Activated B cell treated with CpG ODN at 0.5 μM for 24 hours (primary cell): ENCODE measurements around the gene FOXK1. TPM values are rescaled to one million over a fixed set of nuclear protein-coding genes. Genes with fewer than 3 reads are reported as not detected.
"Not testable (repeated sequence)": the region's sequence is repeated elsewhere in the genome, so short reads cannot be mapped to it uniquely, and the experiment has no call there.

Experiments
- ATAC-seq: fragments of 200-7000 bp; cut with Tn5 transposase; one replicate; pipeline ENCODE4 v1.10.0; 2021; ENCODE audit warnings: low read depth, mild to moderate bottlenecking, moderate library complexity
- CTCF ChIA-PET: fragments of 350-600 bp; sonication (Branson Sonifier 250); formaldehyde crosslinking; loops from one replicate; lab custom pipeline; 2021; ENCODE audit warnings: antibody characterized with exemption; lab: Charles Lee
- POLR2A ChIA-PET: fragments of 350-600 bp; sonication (Branson Sonifier 250); formaldehyde crosslinking; loops from one replicate; lab custom pipeline; 2021; ENCODE audit warnings: antibody characterized with exemption; lab: Charles Lee
- DNase-seq: peaks from one replicate; pipeline ENCODE4 v3.0.0; 2022
- H3K27ac Mint-ChIP-seq: one replicate; pipeline ENCODE4 v1.8.0; 2020; ENCODE audit warnings: mixed read lengths
- H3K27me3 Mint-ChIP-seq: one replicate; pipeline ENCODE4 v1.8.0; 2021; ENCODE audit warnings: mixed read lengths
- H3K36me3 Mint-ChIP-seq: one replicate; pipeline ENCODE4 v1.8.0; 2021; ENCODE audit warnings: low read depth, mixed read lengths
- H3K4me1 Mint-ChIP-seq: one replicate; pipeline ENCODE4 v1.8.0; 2021; ENCODE audit warnings: mixed read lengths
- H3K4me3 Mint-ChIP-seq: one replicate; pipeline ENCODE4 v1.8.0; 2020; ENCODE audit warnings: mild to moderate bottlenecking, mixed read lengths
- H3K9me3 Mint-ChIP-seq: one replicate; pipeline ENCODE4 v1.8.0; 2020; ENCODE audit warnings: mixed read lengths
- intact Hi-C: fragments of 100-400 bp; cut with micrococcal nuclease; formaldehyde crosslinking; loops from one replicate; pipeline ENCODE4 v1.15.1; 2024
- total RNA-seq: library from RNA; stranded (reverse); gene quantifications from 2 replicates; pipeline ENCODE4 v1.2.3, GENCODE V29; 2022
- TF ChIP-seq, protein P1 (sequence below): fragments of 200-600 bp; IDR thresholded peaks from one replicate; pipeline ENCODE4 v1.8.0; 2022; ENCODE audit warnings: antibody characterized with exemption, mild to moderate bottlenecking

FOXK1 gene
- total RNA-seq, 1 donor from 2014 or later = 42.7 TPM

DNA sequence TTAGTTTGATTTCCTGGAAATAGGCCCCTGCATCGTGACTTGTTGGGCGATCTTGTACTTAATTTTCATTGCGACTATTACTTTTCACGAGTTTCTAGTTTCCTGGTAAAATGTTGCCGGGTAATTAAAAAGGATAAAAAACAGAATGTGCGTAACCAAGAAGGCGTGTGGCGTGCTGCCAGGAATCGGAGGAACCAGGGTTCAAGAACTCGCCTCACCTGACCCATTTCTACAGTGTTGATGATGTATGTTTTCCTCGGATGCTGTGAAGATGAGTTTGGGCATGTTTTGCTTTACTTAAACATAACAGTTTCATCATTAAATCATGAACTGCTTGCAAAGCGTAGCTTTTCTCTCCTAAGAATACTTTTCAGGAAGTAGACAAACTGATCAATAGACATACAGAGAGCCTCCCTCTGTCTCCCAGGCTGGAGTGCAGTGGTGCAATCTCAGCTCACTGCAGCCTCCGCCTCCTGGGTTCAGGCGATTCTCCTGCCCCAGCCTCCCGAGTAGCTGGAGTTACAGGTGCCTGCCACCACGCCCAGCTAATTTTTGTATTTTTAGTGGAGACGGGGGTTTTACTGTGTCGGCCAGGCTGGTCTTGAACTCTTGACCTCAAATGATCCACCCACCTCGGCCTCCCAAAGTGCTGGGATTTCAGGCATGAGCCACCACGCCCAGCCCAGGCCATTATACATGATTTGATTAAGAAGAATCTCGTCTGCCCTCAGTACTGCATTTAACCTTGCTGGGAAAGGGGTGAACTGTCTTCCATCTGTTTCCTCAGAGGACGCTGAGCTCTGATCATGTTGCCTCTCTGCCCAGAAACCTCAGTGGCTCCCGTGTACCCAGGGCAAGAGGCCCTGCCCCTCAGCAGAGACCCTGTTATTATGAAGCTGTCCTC, 9.1 kb downstream of the FOXK1 start:
- no peak overlapping the region for H3K4me3 Mint-ChIP-seq
- H3K27me3 Mint-ChIP-seq = no peaks in the 10 kb centered on the region
- H3K4me1 Mint-ChIP-seq = peaks cover 77% of the 10 kb centered on the region
- H3K27ac Mint-ChIP-seq = no peak overlapping the region
- H3K36me3 Mint-ChIP-seq = peaks cover 19% of the 10 kb centered on the region
- POLR2A ChIA-PET = interaction anchor here (0.7 to 2.3 kb wide), 4 partner anchors 8 to 84 kb away, joined by 3 to 13 read pairs (median 4); partner anchors contain the start of genes AP5Z1 and FOXK1
- TF ChIP-seq, protein P1, sequence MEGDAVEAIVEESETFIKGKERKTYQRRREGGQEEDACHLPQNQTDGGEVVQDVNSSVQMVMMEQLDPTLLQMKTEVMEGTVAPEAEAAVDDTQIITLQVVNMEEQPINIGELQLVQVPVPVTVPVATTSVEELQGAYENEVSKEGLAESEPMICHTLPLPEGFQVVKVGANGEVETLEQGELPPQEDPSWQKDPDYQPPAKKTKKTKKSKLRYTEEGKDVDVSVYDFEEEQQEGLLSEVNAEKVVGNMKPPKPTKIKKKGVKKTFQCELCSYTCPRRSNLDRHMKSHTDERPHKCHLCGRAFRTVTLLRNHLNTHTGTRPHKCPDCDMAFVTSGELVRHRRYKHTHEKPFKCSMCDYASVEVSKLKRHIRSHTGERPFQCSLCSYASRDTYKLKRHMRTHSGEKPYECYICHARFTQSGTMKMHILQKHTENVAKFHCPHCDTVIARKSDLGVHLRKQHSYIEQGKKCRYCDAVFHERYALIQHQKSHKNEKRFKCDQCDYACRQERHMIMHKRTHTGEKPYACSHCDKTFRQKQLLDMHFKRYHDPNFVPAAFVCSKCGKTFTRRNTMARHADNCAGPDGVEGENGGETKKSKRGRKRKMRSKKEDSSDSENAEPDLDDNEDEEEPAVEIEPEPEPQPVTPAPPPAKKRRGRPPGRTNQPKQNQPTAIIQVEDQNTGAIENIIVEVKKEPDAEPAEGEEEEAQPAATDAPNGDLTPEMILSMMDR = no peak
- CTCF ChIA-PET = interaction anchor here (1.2 kb wide), 1 partner anchor 66 kb away, joined by 3 read pairs; no protein-coding TSS in a partner anchor
- intact Hi-C loops = no loop called here
- H3K9me3 Mint-ChIP-seq = no peaks in the 10 kb centered on the region
- ATAC-seq (no peak), DNase-seq (no peak)

DNA sequence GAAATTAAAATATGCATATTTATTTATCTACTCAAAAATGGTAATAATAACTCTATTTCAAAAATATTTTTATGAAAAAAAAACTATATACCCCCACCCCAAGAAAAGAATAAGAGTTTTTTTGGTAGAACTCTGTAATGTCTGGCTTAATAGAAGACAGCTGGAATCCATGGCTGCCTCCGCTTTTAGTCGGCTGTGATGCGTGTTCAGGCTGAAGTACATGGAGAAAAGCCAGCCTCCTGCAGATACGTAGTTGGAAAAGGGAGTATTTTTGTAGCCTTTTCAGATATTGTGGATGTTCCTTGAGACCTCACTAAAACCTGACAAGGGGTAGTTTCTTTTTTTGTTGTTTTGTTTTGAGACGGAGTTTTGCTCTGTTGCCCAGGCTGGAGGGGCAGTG, 10.0 kb downstream of the FOXK1 start:
- POLR2A ChIA-PET = interaction anchor here (0.9 to 1.0 kb wide), 2 partner anchors 9 to 21 kb away, joined by 4 to 5 read pairs; no protein-coding TSS in a partner anchor
- TF ChIP-seq, protein P1 = no peak
- CTCF ChIA-PET = interaction anchor here (0.7 to 1.9 kb wide), 3 partner anchors 33 to 1102 kb away, joined by 3 to 6 read pairs (median 3); no protein-coding TSS in a partner anchor

DNA sequence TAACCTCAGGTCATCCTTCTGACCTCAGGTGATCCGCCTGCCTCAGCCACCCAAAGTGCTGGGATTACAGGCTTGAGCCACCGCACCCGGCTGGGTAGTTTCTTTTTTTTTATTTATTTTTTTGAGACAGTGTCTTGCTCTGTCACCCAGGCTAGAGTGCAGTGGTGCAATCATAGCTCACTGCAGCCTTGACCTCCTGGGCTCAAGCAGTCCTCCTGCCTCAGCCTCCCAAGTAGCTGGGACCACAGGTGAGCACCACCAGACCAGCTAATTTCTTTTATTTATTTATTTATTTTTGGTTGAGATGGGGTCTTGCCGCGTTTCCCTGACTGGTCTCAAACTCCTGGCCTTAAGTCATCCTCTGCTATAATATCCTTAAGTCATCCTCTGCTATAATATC, 10.5 kb downstream of the FOXK1 start:
- H3K27me3 Mint-ChIP-seq, H3K4me3 Mint-ChIP-seq, ATAC-seq, DNase-seq, H3K27ac Mint-ChIP-seq, H3K9me3 Mint-ChIP-seq, intact Hi-C loops: not testable (repeated sequence)
- peaks cover 70% of the 10 kb centered on the region for H3K4me1 Mint-ChIP-seq
- peaks cover 20% of the 10 kb centered on the region for H3K36me3 Mint-ChIP-seq
- ChIA-PET POLR2A (interaction anchor here (1.0 kb wide), 1 partner anchor 20 kb away, joined by 5 read pairs; no protein-coding TSS in a partner anchor), CTCF (interaction anchor here (0.7 to 1.9 kb wide), 3 partner anchors 32 to 1103 kb away, joined by 3 to 6 read pairs (median 3); no protein-coding TSS in a partner anchor)

More for the DNA sequence above, 10.0 kb downstream of the FOXK1 start:
- intact Hi-C loops = no loop called here
- Mint-ChIP-seq H3K9me3 (no peaks in the 10 kb centered on the region), H3K27ac (no peak overlapping the region), H3K4me3 (no peak overlapping the region), H3K36me3 (peaks cover 20% of the 10 kb centered on the region), H3K27me3 (no peaks in the 10 kb centered on the region), H3K4me1 (peaks cover 73% of the 10 kb centered on the region)
- no peak for ATAC-seq
- DNase-seq = no peak

DNA sequence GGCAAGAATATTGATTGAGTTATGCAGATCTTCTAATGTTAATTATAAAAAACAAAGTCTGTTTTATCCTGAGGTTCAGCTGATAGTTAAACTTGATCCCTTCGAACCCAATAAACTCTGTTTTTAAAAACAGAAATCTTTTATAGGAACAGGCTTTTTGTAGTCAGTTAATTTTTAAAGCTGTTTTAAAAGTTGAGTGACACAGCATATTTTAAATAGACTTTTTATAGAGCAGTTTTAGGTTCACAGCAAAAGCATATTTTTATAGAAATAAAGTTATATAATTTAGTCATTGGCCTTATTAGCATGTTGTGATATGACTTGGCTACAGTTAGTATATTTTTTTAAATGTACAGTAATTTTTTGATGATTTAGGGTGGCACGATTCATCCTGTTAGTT, 11.1 kb downstream of the FOXK1 start:
- no peak for DNase-seq
- TF ChIP-seq, protein P1 = no peak
- POLR2A ChIA-PET = interaction anchor here (1.0 kb wide), 1 partner anchor 20 kb away, joined by 5 read pairs; no protein-coding TSS in a partner anchor
- no peaks in the 10 kb centered on the region for H3K9me3 Mint-ChIP-seq
- intact Hi-C loops = no loop called here
- H3K4me1 Mint-ChIP-seq = peaks cover 68% of the 10 kb centered on the region
- no peak for ATAC-seq
- H3K27ac Mint-ChIP-seq = peak overlapping the region; percentile 68
- CTCF ChIA-PET = interaction anchor here (1.9 kb wide), 1 partner anchor 32 kb away, joined by 6 read pairs; no protein-coding TSS in a partner anchor
- H3K27me3 Mint-ChIP-seq = no peaks in the 10 kb centered on the region
- peaks cover 23% of the 10 kb centered on the region for H3K36me3 Mint-ChIP-seq
- no peak overlapping the region for H3K4me3 Mint-ChIP-seq

DNA sequence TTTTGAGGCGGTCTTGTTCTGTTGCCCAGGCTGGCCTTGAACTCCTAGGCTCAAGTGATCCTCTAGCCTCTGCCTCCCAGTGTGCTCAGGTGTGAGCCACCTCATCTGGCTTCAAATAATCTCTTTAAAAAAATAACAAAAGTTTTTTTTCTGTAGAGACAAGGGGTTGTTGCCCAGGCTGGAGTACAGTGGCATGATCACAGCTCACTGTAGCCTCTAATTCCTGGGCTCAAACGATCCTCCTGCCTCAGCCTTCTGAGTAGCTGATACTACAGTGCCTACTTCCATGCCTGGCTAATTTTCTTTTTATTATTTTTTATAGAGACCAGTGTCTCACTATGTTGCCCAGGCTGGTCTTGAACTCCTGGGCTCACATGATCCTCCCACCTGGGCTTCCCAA, 11.7 kb downstream of the FOXK1 start:
- Mint-ChIP-seq H3K4me1 (peaks cover 64% of the 10 kb centered on the region), H3K27me3 (no peaks in the 10 kb centered on the region), H3K27ac (peak overlapping the region; percentile 68), H3K36me3 (peaks cover 23% of the 10 kb centered on the region), H3K4me3 (no peak overlapping the region), H3K9me3 (no peaks in the 10 kb centered on the region)
- TF ChIP-seq, protein P1 = no peak
- POLR2A ChIA-PET = no interaction called here
- ATAC-seq = no peak
- intact Hi-C loops = no loop called here
- no peak for DNase-seq
- CTCF ChIA-PET = interaction anchor here (1.9 kb wide), 1 partner anchor 31 kb away, joined by 6 read pairs; no protein-coding TSS in a partner anchor
